Gastrocnemius medialis (tissue), 4 donors: ENCODE measurements around the gene GSTT2B. TPM values are rescaled to one million over a fixed set of nuclear protein-coding genes. Genes with fewer than 3 reads are reported as not detected.
"Not testable (repeated sequence)": the region's sequence is repeated elsewhere in the genome, so short reads cannot be mapped to it uniquely, and the experiment has no call there.

Experiments used
- ATAC-seq, 2 donors: fragments of 150-250 bp; one replicate each; pipeline ENCODE4 v1.9.1; 2016
- DNase-seq, 2 donors: peaks; one replicate each; pipeline ENCODE4 v3.0.0-alpha.2; 2019
- H3K27ac ChIP-seq, 4 donors: fragments of 200-600 bp; sonication (generic); 1 replicate in 1 of 4; 2 replicates in 3 of 4; pipeline ENCODE4 v1.5.1; 2016 to 2018; ENCODE audit warnings: mild to moderate bottlenecking in 2 of 4, moderate library complexity in 1 of 4
- H3K27me3 ChIP-seq, 3 donors: fragments of 200-600 bp; sonication (generic) in 2 of 3; 1 replicate in 1 of 3; 2 replicates in 2 of 3; pipeline versions ENCODE4 v1.5.1 to v1.6.0; 2016 to 2019; ENCODE audit warnings: mild to moderate bottlenecking in 1 of 3, moderate library complexity in 1 of 3
- H3K36me3 ChIP-seq, 2 donors: fragments of 200-600 bp; sonication (generic) in 1 of 2; one replicate each; pipeline ENCODE4 v1.5.1; 2017 to 2018
- H3K4me1 ChIP-seq, 2 donors: fragments of 200-600 bp; sonication (generic) in 1 of 2; one replicate each; pipeline ENCODE4 v1.5.1; 2016 to 2017; ENCODE audit warnings: mild to moderate bottlenecking in 2 of 2
- H3K4me3 ChIP-seq, 4 donors: fragments of 200-600 bp; sonication (generic) in 3 of 4; 1 replicate in 1 of 4; 2 replicates in 3 of 4; pipeline ENCODE4 v1.5.1; 2016 to 2019; ENCODE audit warnings: mild to moderate bottlenecking in 2 of 4
- H3K9me3 ChIP-seq, 3 donors: fragments of 200-600 bp; sonication (generic) in 2 of 3; 1 replicate in 1 of 3; 2 replicates in 2 of 3; pipeline ENCODE4 v1.5.1; 2016 to 2019
- CTCF ChIP-seq, 5 experiments: fragments of 450-650 bp in 3 of 5; fragments of 200-600 bp in 2 of 5; sonication (generic) in 2 of 5; IDR thresholded peaks in 4 of 5; conservative IDR thresholded peaks in 1 of 5; 1 replicate in 4 of 5; 2 replicates in 1 of 5; pipeline ENCODE4 v1.5.1; 2016 to 2019; ENCODE audit warnings: antibody characterized with exemption in 5 of 5, mild to moderate bottlenecking in 3 of 5, moderate library complexity in 3 of 5
- POLR2A ChIP-seq, 2 donors: fragments of 450-650 bp; IDR thresholded peaks; one replicate each; pipeline ENCODE4 v1.6.1; 2017; ENCODE audit warnings: antibody characterized with exemption in 2 of 2, mild to moderate bottlenecking in 2 of 2, moderate library complexity in 2 of 2
- in situ Hi-C, 4 donors: fragments of 200-750 bp; cut with MboI; loops; one replicate each; pipeline versions ENCODE4 v1.15.0 to v1.8.0; 2017; ENCODE audit warnings: low sequenced_read_pairs in 4 of 4
- intact Hi-C: fragments of 100-400 bp; cut with DNase I; formaldehyde crosslinking; loops from one replicate; pipeline ENCODE4 v1.15.1; 2023; ENCODE audit warnings: low total_unique reads
- total RNA-seq, 4 donors: library from RNA; depleted of rRNA; stranded (reverse); fragments of >200 nt; gene quantifications; one replicate each; pipeline versions ENCODE4 v1.1.0 to v1.2.3, GENCODE V29; 2016

The GSTT2B gene
- total RNA-seq, 4 donors from 2014 or later: 1.4 to 7.2 (median 5.1) TPM

- Histone ChIP-seq H3K4me3 (no peak overlapping the region), H3K27me3 (peaks cover 0 to 4% (median 0%) of the 10 kb centered on the region in 3 donors), H3K4me1 (peaks cover 4 to 5% of the 10 kb centered on the region in 2 donors), H3K9me3 (no peaks in the 10 kb centered on the region), H3K27ac (no peak overlapping the region), H3K36me3 (no peaks in the 10 kb centered on the region)
- intact Hi-C loops (no loop called here), in situ Hi-C loops (no loop called here)
- no peak for ATAC-seq
- no peak for DNase-seq
- TF ChIP-seq CTCF (IDR thresholded peaks at IDR 0.05 in 4 of 5, conservative IDR thresholded peaks at IDR 0.05 in 1 of 5) (no peak), POLR2A (IDR thresholded peaks at IDR 0.05) (no peak)
Measured at GRCh38 chr22:23909296-23909898, 51.6 kb downstream of the GSTT2B start.

GRCh38 chr22:23908587-23909205, 52.3 kb downstream of the GSTT2B start:
- DNase-seq (no peak), ATAC-seq (no peak)
- Histone ChIP-seq H3K27me3 (peaks cover 0 to 4% (median 0%) of the 10 kb centered on the region in 3 donors), H3K9me3 (no peaks in the 10 kb centered on the region), H3K4me1 (peaks cover 4 to 5% of the 10 kb centered on the region in 2 donors), H3K4me3 (no peak overlapping the region), H3K36me3 (no peaks in the 10 kb centered on the region), H3K27ac (no peak overlapping the region)
- TF ChIP-seq POLR2A (IDR thresholded peaks at IDR 0.05) (no peak), CTCF (IDR thresholded peaks at IDR 0.05 in 4 of 5, conservative IDR thresholded peaks at IDR 0.05 in 1 of 5) (no peak)
- intact Hi-C loops (no loop called here), in situ Hi-C loops (no loop called here)

- intact Hi-C loops, ATAC-seq, H3K27ac ChIP-seq, H3K36me3 ChIP-seq, DNase-seq, H3K9me3 ChIP-seq, in situ Hi-C loops, H3K27me3 ChIP-seq, H3K4me3 ChIP-seq, H3K4me1 ChIP-seq: not testable (repeated sequence)
Measured at GRCh38 chr22:23907423-23907822, 53.6 kb downstream of the GSTT2B start.

Other genes with a start within 250 kb of the GSTT2B start
- gene ZNF70, start 210.1 kb downstream of the GSTT2B start, total RNA-seq: 1 to 10 TPM; 3.1 to 6.3 (median 4.2) TPM
- gene VPREB3, start 206.8 kb downstream of the GSTT2B start, total RNA-seq: 1 to 10 TPM in 1 of 4 donors, not detected in 3; 1.1 TPM
- gene C22orf15, start 198.2 kb downstream of the GSTT2B start, total RNA-seq: not detected
- gene CHCHD10, start 193.2 kb downstream of the GSTT2B start, total RNA-seq: 100 to 1,000 TPM; 157 to 290 (median 181) TPM
- gene MMP11, start 188.3 kb downstream of the GSTT2B start, total RNA-seq: 1 to 10 TPM in 2 of 4 donors, under 1 TPM in 1, not detected in 1; 0.91 to 3.6 (median 1.4) TPM
- gene SMARCB1, start 174.2 kb downstream of the GSTT2B start, total RNA-seq: 10 to 100 TPM; 37.8 to 65.6 (median 55.2) TPM
- gene DERL3, start 122.2 kb downstream of the GSTT2B start, total RNA-seq: 1 to 10 TPM in 3 of 4 donors, under 1 TPM in 1; 0.72 to 1.5 (median 1.3) TPM
- gene SLC2A11, start 103.3 kb downstream of the GSTT2B start, total RNA-seq: 10 to 100 TPM in 1 of 4 donors, 1 to 10 TPM in 3; 2.4 to 19.0 (median 6.2) TPM
- gene MIF, start 66.8 kb downstream of the GSTT2B start, total RNA-seq: 100 to 1,000 TPM in 3 of 4 donors, 10 to 100 TPM in 1; 78.1 to 145 (median 129) TPM
- 1 to 10 TPM in 1 of 4 donors, under 1 TPM in 1, not detected in 2; 0.88 to 1.1 TPM for gene DDTL, start 5.7 kb upstream of the GSTT2B start, total RNA-seq
- gene DDT, start 13.2 kb upstream of the GSTT2B start, total RNA-seq: 100 to 1,000 TPM in 3 of 4 donors, 10 to 100 TPM in 1; 98.1 to 134 (median 107) TPM
- gene GSTT2, start 18.9 kb upstream of the GSTT2B start, total RNA-seq: 1 to 10 TPM in 1 of 4 donors, not detected in 3; 1.6 TPM
- not detected for gene GSTT4, start 44.3 kb upstream of the GSTT2B start, total RNA-seq
- 10 to 100 TPM; 18.8 to 31.5 (median 22.4) TPM for gene CABIN1, start 50.1 kb upstream of the GSTT2B start, total RNA-seq
- gene SUSD2, start 220.3 kb upstream of the GSTT2B start, total RNA-seq: 1 to 10 TPM in 3 of 4 donors, under 1 TPM in 1; 0.76 to 4.1 (median 1.6) TPM